Ishikawa (cell line): ENCODE results near the gene MAML1.

Source experiments
- CEBPB ChIP-seq: IDR thresholded peaks from 2 replicates; pipeline ENCODE4 v1.6.1; 2012
- CREB1 ChIP-seq: IDR thresholded peaks from 2 replicates; pipeline ENCODE4 v1.6.1; 2012; ENCODE audit warnings: low read depth
- EP300 ChIP-seq: IDR thresholded peaks from 2 replicates; pipeline ENCODE4 v1.6.1; 2012; ENCODE audit warnings: borderline replicate concordance
- FOXM1 ChIP-seq: IDR thresholded peaks from 2 replicates; pipeline ENCODE4 v1.6.1; 2012; ENCODE audit warnings: low read depth, borderline replicate concordance
- MAX ChIP-seq: IDR thresholded peaks from 2 replicates; pipeline ENCODE4 v1.6.1; 2012
- NFIC ChIP-seq: IDR thresholded peaks from 2 replicates; pipeline ENCODE4 v1.6.1; 2012
- RAD21 ChIP-seq: IDR thresholded peaks from 2 replicates; pipeline ENCODE4 v1.6.1; 2012; ENCODE audit warnings: low read depth
- REST ChIP-seq: IDR thresholded peaks from 2 replicates; pipeline ENCODE4 v1.6.1; 2012; ENCODE audit warnings: low read depth, mild to moderate bottlenecking
- TAF1 ChIP-seq: IDR thresholded peaks from 2 replicates; pipeline ENCODE4 v1.6.1; 2012; ENCODE audit warnings: low read depth, mild to moderate bottlenecking
- TCF12 ChIP-seq: IDR thresholded peaks from 2 replicates; pipeline ENCODE4 v1.6.1; 2012; ENCODE audit warnings: low read depth
- TEAD4 ChIP-seq: IDR thresholded peaks from 2 replicates; pipeline ENCODE4 v1.6.1; 2012
- USF1 ChIP-seq: IDR thresholded peaks from 2 replicates; pipeline ENCODE4 v1.6.1; 2012
- YY1 ChIP-seq: IDR thresholded peaks from 2 replicates; pipeline ENCODE4 v1.6.1; 2012; ENCODE audit warnings: low read depth
- ZBTB7A ChIP-seq: IDR thresholded peaks from 2 replicates; pipeline ENCODE4 v1.6.1; 2012; ENCODE audit warnings: low read depth

GRCh38 chr5:179700401-179700918, 32.2 kb upstream of the MAML1 start:
- TF ChIP-seq TAF1 (no peak), REST (no peak), TCF12 (no peak), TEAD4 (no peak), CEBPB (no peak), YY1 (no peak), EP300 (no peak), FOXM1 (no peak), NFIC (no peak), RAD21 (no peak), MAX (no peak), USF1 (no peak), CREB1 (no peak), ZBTB7A (no peak)
